ENCODE results near the gene ZNF684.
"Not testable (repeated sequence)": the region's sequence is repeated elsewhere in the genome, so short reads cannot be mapped to it uniquely, and the experiment has no call there.

The ZNF684 gene

DNA sequence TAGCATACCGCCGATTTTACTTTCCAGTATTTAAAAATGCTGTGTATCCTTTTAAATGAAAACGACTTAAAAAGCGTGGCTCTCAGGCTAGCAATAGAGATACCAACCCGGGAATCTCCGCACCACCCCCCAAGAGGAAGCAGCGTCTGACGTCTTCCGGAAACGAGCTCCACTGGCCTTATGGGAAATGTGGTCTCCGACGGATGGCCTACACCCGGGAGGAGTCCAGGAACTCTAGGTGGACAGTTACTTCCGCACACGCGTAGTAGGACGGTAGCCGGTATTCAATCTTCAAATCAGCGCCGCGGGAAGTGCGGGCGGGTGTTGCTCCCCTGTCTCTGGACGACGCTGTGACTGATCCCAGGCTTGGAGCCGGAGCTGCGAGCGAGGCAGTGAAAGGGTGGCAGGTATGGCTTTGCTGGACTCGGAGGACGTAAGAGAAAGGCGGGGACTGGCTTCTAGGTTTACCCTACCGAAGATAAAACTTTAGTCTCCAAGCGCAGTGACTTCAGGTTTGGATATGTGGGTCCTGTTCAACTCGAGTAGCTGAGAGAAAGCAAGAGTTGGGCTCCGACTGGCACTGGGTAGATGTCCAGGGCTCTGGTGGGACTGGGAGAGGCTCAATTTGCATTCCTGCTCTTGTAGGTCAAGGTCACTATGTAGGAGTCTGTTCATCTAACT, at the start of gene ZNF684:
ZNF684 (plus strand) TSS at position 257 of the 681 bp plus-strand sequence. CDS start 1,530 bp downstream, outside the sequence.
- TF ChIP-seq, protein P1, sequence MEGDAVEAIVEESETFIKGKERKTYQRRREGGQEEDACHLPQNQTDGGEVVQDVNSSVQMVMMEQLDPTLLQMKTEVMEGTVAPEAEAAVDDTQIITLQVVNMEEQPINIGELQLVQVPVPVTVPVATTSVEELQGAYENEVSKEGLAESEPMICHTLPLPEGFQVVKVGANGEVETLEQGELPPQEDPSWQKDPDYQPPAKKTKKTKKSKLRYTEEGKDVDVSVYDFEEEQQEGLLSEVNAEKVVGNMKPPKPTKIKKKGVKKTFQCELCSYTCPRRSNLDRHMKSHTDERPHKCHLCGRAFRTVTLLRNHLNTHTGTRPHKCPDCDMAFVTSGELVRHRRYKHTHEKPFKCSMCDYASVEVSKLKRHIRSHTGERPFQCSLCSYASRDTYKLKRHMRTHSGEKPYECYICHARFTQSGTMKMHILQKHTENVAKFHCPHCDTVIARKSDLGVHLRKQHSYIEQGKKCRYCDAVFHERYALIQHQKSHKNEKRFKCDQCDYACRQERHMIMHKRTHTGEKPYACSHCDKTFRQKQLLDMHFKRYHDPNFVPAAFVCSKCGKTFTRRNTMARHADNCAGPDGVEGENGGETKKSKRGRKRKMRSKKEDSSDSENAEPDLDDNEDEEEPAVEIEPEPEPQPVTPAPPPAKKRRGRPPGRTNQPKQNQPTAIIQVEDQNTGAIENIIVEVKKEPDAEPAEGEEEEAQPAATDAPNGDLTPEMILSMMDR (IDR thresholded peaks at IDR 0.05; ENCODE audit: insufficient read depth, low read depth, low read length, missing control alignments): no peak
- H3K4me3 ChIP-seq (ENCODE audit: low read length): peak within 1 kb of the TSS; percentile 81
- DNase-seq (ENCODE audit: low read depth): peak; percentile 98

DNA sequence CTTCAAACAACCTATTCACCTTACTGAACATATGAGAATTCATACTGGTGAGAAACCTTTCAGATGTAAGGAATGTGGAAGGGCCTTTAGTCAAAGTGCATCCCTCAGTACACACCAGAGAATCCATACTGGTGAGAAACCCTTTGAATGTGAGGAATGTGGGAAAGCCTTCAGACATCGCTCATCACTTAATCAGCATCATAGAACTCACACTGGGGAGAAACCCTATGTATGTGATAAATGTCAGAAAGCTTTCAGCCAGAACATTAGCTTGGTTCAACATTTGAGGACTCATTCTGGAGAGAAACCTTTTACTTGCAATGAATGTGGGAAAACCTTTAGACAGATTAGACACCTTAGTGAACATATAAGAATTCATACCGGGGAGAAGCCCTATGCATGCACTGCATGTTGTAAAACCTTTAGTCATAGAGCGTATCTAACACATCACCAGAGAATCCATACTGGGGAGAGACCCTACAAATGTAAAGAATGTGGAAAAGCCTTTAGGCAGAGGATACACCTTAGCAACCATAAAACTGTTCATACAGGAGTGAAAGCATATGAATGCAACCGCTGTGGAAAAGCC, 36.0 kb upstream of the ZNF684 start:
- no peak for DNase-seq (ENCODE audit: low read depth)
- no peak overlapping the region for H3K4me3 ChIP-seq (ENCODE audit: low read length)
- TF ChIP-seq, protein P1 (IDR thresholded peaks at IDR 0.05; ENCODE audit: insufficient read depth, low read depth, low read length, missing control alignments): no peak

DNA sequence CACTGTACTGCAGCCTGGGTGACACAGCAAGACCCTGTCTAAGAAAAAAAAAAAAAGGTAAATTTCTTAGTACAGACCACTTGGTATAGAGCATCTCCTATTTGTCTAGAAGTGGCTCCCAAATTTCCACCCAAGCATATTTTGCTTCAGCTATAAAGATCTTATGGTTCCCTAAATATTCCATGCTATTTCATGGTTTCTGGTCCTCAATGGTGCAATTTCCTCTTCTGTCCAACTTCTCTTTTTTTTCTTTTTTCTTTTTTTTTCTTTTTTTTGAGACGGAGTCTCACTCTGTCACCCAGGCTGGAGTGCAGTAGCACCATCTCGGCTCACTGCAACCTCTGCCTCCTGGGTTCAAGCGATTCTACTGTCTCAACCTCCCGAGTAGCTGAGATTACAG, 28.8 kb upstream of the ZNF684 start:
- not testable (repeated sequence) for H3K4me3 ChIP-seq (ENCODE audit: low read length); DNase-seq (ENCODE audit: low read depth)

DNA sequence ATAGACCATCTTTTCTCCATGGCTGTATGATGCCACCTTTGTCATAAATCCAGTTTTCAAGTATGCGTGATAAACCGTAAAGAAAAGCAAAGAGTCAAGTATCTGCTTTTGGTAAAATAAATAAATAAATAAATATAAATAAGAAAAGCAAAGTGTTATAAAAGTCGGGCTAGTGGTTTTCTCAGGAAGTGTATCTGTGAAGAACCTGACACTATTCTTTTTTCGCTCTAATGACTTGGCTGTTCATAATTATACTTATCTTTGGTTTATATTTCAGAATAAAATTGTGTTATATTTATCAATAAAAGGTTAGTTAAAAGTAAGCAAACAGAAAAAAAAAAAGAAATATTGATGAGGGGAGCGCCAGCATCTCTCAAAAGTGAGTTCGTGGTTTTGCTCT, 23.5 kb upstream of the ZNF684 start:
- TF ChIP-seq, protein P1 (IDR thresholded peaks at IDR 0.05; ENCODE audit: insufficient read depth, low read depth, low read length, missing control alignments): no peak
- DNase-seq (ENCODE audit: low read depth): no peak

DNA sequence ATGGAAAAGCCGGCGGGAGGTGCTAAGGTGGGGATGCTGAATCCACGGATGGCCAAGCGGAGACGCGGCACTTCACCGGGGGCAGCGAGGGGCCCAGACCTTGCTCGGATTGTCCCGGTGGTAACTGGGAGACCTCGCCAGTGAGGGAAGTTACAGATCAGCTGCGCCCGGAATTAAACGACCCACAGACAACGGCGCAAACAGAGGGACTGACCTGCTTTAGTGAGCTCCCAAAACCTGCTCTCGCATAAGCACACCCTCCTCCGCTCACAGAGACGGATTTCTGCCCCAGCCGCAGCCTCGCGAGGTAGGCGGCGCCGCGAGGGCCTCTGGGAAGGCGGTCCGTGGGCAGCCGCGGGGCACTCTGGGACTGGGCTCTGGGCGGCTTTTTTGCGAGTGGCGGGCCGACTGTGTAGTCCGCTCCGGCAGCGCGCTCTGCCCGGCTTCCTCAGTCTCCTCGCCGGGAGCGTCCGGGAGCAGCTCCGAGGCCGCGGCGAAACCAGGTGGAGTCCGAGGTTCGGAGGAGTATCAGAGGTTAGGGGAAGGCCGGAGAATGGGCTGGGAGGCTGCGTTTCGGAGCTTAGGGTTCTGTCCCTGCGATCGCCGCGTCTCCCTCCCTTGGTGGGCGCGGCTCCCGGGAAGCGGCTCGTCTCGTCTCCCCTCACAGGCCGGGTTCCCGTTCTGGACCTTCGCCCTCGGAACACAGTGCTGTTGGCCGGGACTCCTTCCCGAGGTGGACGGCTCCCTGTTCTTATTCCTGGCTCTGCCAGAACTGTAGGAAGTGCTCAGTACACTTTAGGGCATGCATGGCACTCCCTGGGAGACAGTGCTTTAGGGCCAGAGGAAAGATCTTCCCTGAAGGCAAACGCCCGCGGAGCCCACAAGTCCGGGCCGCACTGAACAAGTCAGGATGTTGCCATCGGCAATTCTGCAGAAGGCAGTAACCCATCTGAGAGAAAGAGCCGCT, 22.8 kb upstream of the ZNF684 start, which contains the start of gene EXO5:
EXO5 (plus strand) TSS at position 393 of the 967 bp plus-strand sequence. CDS start 5,778 bp downstream, outside the sequence.
- peak within 1 kb of the TSS; percentile 79 for H3K4me3 ChIP-seq (ENCODE audit: low read length)
- peak; percentile 74 for DNase-seq (ENCODE audit: low read depth)
- TF ChIP-seq, protein P1 (IDR thresholded peaks at IDR 0.05; ENCODE audit: insufficient read depth, low read depth, low read length, missing control alignments): no peak

More for the DNA sequence above, 23.5 kb upstream of the ZNF684 start:
- H3K4me3 ChIP-seq (ENCODE audit: low read length): peak overlapping the region; percentile 79

DNA sequence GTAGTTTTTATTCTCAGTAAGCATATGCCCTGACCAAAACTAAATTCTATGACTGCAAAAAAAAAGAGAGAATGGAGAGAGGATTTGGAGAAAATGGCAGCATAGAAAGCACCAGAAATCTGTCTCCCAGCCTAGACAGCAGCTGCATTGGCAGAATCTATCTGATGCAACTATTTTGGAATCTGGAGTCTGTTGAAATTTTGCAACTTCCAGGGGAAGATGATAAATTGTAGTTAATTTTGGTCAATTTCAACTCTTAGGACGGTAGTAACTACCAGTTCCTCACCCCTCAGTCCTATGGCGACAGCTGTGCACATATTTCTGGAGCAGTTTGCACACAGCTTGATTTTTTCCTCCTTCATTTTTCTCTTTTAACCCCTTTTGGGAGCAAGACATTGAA, 11.9 kb upstream of the ZNF684 start:
- TF ChIP-seq, protein P1 (IDR thresholded peaks at IDR 0.05; ENCODE audit: insufficient read depth, low read depth, low read length, missing control alignments): no peak
- no peak overlapping the region for H3K4me3 ChIP-seq (ENCODE audit: low read length)
- no peak for DNase-seq (ENCODE audit: low read depth)
